HCT116 (cell line): ENCODE results near the gene AFAP1L1.

Experiments
- CTCF ChIP-seq, 3 experiments: fragments of 200-600 bp in 1 of 3; sonication (generic) in 1 of 3; IDR thresholded peaks in 2 of 3; conservative IDR thresholded peaks in 1 of 3; 2 replicates each; pipeline ENCODE4 v1.5.1; 2012 to 2017; ENCODE audit warnings: low read depth in 2 of 3, low read length in 2 of 3, antibody characterized with exemption in 1 of 3, borderline replicate concordance in 1 of 3, control low read depth in 1 of 3, mild to moderate bottlenecking in 1 of 3, mixed read lengths in 1 of 3, mixed run types in 1 of 3, moderate library complexity in 1 of 3; ENCODE audit not compliant: insufficient read depth in 1 of 3
- EZH2 ChIP-seq: fragments of 200-600 bp; sonication (generic); IDR thresholded peaks from 2 replicates; pipeline ENCODE4 v1.6.1; 2017; ENCODE audit warnings: antibody characterized with exemption, mixed run types
- EZH2phosphoT487 ChIP-seq: fragments of 200-600 bp; IDR thresholded peaks from 2 replicates; pipeline ENCODE4 v1.6.1; 2018; ENCODE audit warnings: antibody characterized with exemption, borderline replicate concordance
- POLR2A ChIP-seq: IDR thresholded peaks from 2 replicates; pipeline ENCODE4 v1.7.0; 2011; ENCODE audit warnings: borderline replicate concordance; ENCODE audit not compliant: insufficient read depth, insufficient read length; ENCODE audit errors: extremely low read depth
- RAD21 ChIP-seq: IDR thresholded peaks from 2 replicates; pipeline ENCODE4 v1.6.1; 2012; ENCODE audit warnings: low read depth, mild to moderate bottlenecking
- YY1 ChIP-seq: IDR thresholded peaks from 2 replicates; pipeline ENCODE4 v1.6.1; 2011; ENCODE audit warnings: low read length, low read depth, moderate library complexity, mild to moderate bottlenecking; ENCODE audit not compliant: insufficient replicate concordance; ENCODE audit errors: extremely low read depth
- TF ChIP-seq, protein P1 (sequence below): IDR thresholded peaks from 2 replicates; pipeline ENCODE4 v1.6.1; 2012
- TF ChIP-seq, protein P2 (sequence below): IDR thresholded peaks from 2 replicates; pipeline ENCODE4 v1.6.1; 2012

GRCh38 chr5:149262315-149262714 is 9.3 kb upstream of the AFAP1L1 start:
- no peak for TF ChIP-seq CTCF (IDR thresholded peaks at IDR 0.05 in 2 of 3, conservative IDR thresholded peaks at IDR 0.05 in 1 of 3; ENCODE audit: borderline replicate concordance in 1 of 3, insufficient read depth in 1 of 3, low read depth in 2 of 3, low read length in 2 of 3)
- no peak for TF ChIP-seq EZH2phosphoT487
- TF ChIP-seq RAD21: no peak
- TF ChIP-seq YY1: no peak
- no peak for TF ChIP-seq EZH2
- TF ChIP-seq, protein P1, sequence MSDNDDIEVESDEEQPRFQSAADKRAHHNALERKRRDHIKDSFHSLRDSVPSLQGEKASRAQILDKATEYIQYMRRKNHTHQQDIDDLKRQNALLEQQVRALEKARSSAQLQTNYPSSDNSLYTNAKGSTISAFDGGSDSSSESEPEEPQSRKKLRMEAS: no peak
- TF ChIP-seq POLR2A: no peak
- TF ChIP-seq, protein P2, sequence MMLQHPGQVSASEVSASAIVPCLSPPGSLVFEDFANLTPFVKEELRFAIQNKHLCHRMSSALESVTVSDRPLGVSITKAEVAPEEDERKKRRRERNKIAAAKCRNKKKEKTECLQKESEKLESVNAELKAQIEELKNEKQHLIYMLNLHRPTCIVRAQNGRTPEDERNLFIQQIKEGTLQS: no peak
